HEK293T (cell line): ENCODE results near the gene AXIN1.

Experiments
- CTCF ChIA-PET: fragments of 350-600 bp; formaldehyde crosslinking; extraction: SDS; loops from one replicate; lab custom pipeline; 2021; ENCODE audit warnings: antibody characterized with exemption, inconsistent platforms; lab: Yijun Ruan, JAX
- POLR2A ChIA-PET: fragments of 350-600 bp; formaldehyde crosslinking; extraction: SDS; loops from one replicate; lab custom pipeline; 2020; ENCODE audit warnings: antibody characterized with exemption, inconsistent platforms; lab: Yijun Ruan, JAX
- DNase-seq: peaks from one replicate; pipeline ENCODE4 v3.0.0; 2012; ENCODE audit warnings: mixed read lengths; ENCODE audit errors: extremely low spot score
- ARNT ChIP-seq: fragments of 450-650 bp; IDR thresholded peaks from 2 replicates; pipeline ENCODE4 v1.6.1; 2017; ENCODE audit warnings: mild to moderate bottlenecking
- BHLHE40 ChIP-seq: fragments of 450-650 bp; IDR thresholded peaks from 2 replicates; pipeline ENCODE4 v1.6.1; 2016; ENCODE audit warnings: mild to moderate bottlenecking, moderate library complexity, borderline replicate concordance
- CTBP1 ChIP-seq: fragments of 450-650 bp; IDR thresholded peaks from 2 replicates; pipeline ENCODE4 v1.6.1; 2016; ENCODE audit warnings: borderline replicate concordance
- ELF4 ChIP-seq: fragments of 450-650 bp; IDR thresholded peaks from 2 replicates; pipeline ENCODE4 v1.6.1; 2017; ENCODE audit warnings: antibody characterized with exemption
- FOXA1 ChIP-seq: fragments of 450-650 bp; IDR thresholded peaks from 2 replicates; pipeline ENCODE4 v1.6.1; 2016; ENCODE audit warnings: mild to moderate bottlenecking
- FOXK2 ChIP-seq: fragments of 450-650 bp; IDR thresholded peaks from 2 replicates; pipeline ENCODE4 v1.6.1; 2016; ENCODE audit warnings: mild to moderate bottlenecking
- FOXM1 ChIP-seq: fragments of 450-650 bp; IDR thresholded peaks from 2 replicates; pipeline ENCODE4 v1.6.1; 2017; ENCODE audit warnings: mild to moderate bottlenecking, borderline replicate concordance
- HDGF ChIP-seq: fragments of 450-650 bp; IDR thresholded peaks from 2 replicates; pipeline ENCODE4 v1.6.1; 2017; ENCODE audit warnings: antibody characterized with exemption, borderline replicate concordance
- L3MBTL2 ChIP-seq: fragments of 450-650 bp; conservative IDR thresholded peaks from 2 replicates; pipeline ENCODE4 v1.6.1; 2016; ENCODE audit warnings: mild to moderate bottlenecking
- LEF1 ChIP-seq: fragments of 450-650 bp; IDR thresholded peaks from 2 replicates; pipeline ENCODE4 v1.6.1; 2017; ENCODE audit warnings: mild to moderate bottlenecking, borderline replicate concordance
- NFRKB ChIP-seq: fragments of 450-650 bp; IDR thresholded peaks from 2 replicates; pipeline ENCODE4 v1.6.1; 2016; ENCODE audit warnings: mild to moderate bottlenecking, moderate library complexity
- PKNOX1 ChIP-seq: fragments of 450-650 bp; IDR thresholded peaks from 2 replicates; pipeline ENCODE4 v1.6.1; 2016
- SP1 ChIP-seq: fragments of 450-650 bp; IDR thresholded peaks from 2 replicates; pipeline ENCODE4 v1.6.1; 2017
- SUZ12 ChIP-seq: fragments of 450-650 bp; IDR thresholded peaks from 2 replicates; pipeline ENCODE4 v1.6.1; 2016; ENCODE audit warnings: mild to moderate bottlenecking
- TARDBP ChIP-seq: fragments of 450-650 bp; IDR thresholded peaks from 2 replicates; pipeline ENCODE4 v1.6.1; 2016
- ZNF384 ChIP-seq: fragments of 450-650 bp; IDR thresholded peaks from 2 replicates; pipeline ENCODE4 v1.6.1; 2016

AXIN1 gene

GRCh38 chr16:293043-293775, 59.3 kb downstream of the AXIN1 start:
- ChIA-PET CTCF (interaction anchor here (1.0 kb wide), 1 partner anchor 193 kb away, joined by 4 read pairs; no protein-coding TSS in a partner anchor), POLR2A (interaction anchor here (0.9 kb wide), 1 partner anchor 15 kb away, joined by 6 read pairs; no protein-coding TSS in a partner anchor)

GRCh38 chr16:291539-291938, 61.0 kb downstream of the AXIN1 start:
- CTCF ChIA-PET, result no interaction called here
- POLR2A ChIA-PET, result no interaction called here
- no peak for DNase-seq
- no peak for TF ChIP-seq ARNT
- no peak for TF ChIP-seq ZNF384
- no peak for TF ChIP-seq BHLHE40
- TF ChIP-seq LEF1, result no peak
- no peak for TF ChIP-seq SUZ12
- TF ChIP-seq L3MBTL2, result no peak
- TF ChIP-seq HDGF, result no peak
- no peak for TF ChIP-seq TARDBP
- no peak for TF ChIP-seq FOXM1
- TF ChIP-seq SP1, result no peak
- no peak for TF ChIP-seq FOXA1
- TF ChIP-seq ELF4, result no peak
- no peak for TF ChIP-seq FOXK2
- TF ChIP-seq CTBP1, result no peak
- TF ChIP-seq NFRKB, result no peak
- no peak for TF ChIP-seq PKNOX1

More at GRCh38 chr16:293043-293775, 59.3 kb downstream of the AXIN1 start:
- no peak for TF ChIP-seq SP1
- TF ChIP-seq FOXA1, result no peak
- TF ChIP-seq TARDBP, result no peak
- no peak for TF ChIP-seq HDGF
- no peak for TF ChIP-seq ZNF384
- TF ChIP-seq SUZ12, result no peak
- TF ChIP-seq L3MBTL2, result no peak
- no peak for TF ChIP-seq ELF4
- TF ChIP-seq PKNOX1, result no peak
- no peak for TF ChIP-seq ARNT
- no peak for TF ChIP-seq CTBP1
- TF ChIP-seq LEF1, result no peak
- TF ChIP-seq FOXM1, result no peak
- no peak for TF ChIP-seq NFRKB
- TF ChIP-seq FOXK2, result no peak
- TF ChIP-seq BHLHE40, result no peak
- no peak for DNase-seq

GRCh38 chr16:290681-291405, 61.7 kb downstream of the AXIN1 start:
- CTCF ChIA-PET, result no interaction called here

GRCh38 chr16:290015-290680, 62.4 kb downstream of the AXIN1 start:
- ChIA-PET CTCF (no interaction called here), POLR2A (no interaction called here)
- no peak for DNase-seq
- TF ChIP-seq BHLHE40, result no peak
- TF ChIP-seq ARNT, result no peak
- TF ChIP-seq NFRKB, result no peak
- TF ChIP-seq HDGF, result no peak
- TF ChIP-seq SP1, result no peak
- no peak for TF ChIP-seq CTBP1
- no peak for TF ChIP-seq SUZ12
- no peak for TF ChIP-seq FOXK2
- no peak for TF ChIP-seq PKNOX1
- TF ChIP-seq LEF1, result no peak
- no peak for TF ChIP-seq ZNF384
- no peak for TF ChIP-seq FOXM1
- no peak for TF ChIP-seq TARDBP
- no peak for TF ChIP-seq FOXA1
- no peak for TF ChIP-seq ELF4
- TF ChIP-seq L3MBTL2, result no peak

More at GRCh38 chr16:290681-291405, 61.7 kb downstream of the AXIN1 start:
- DNase-seq, result no peak
- TF ChIP-seq L3MBTL2, result no peak
- TF ChIP-seq ARNT, result no peak
- TF ChIP-seq BHLHE40, result no peak
- no peak for TF ChIP-seq LEF1
- TF ChIP-seq FOXA1, result no peak
- TF ChIP-seq HDGF, result no peak
- TF ChIP-seq FOXK2, result no peak
- no peak for TF ChIP-seq PKNOX1
- no peak for TF ChIP-seq ELF4
- TF ChIP-seq SP1, result no peak
- TF ChIP-seq NFRKB, result no peak
- POLR2A ChIA-PET, result no interaction called here
